Subcutaneous adipose tissue (tissue), 4 donors: ENCODE data around the gene PIM2. TPM values are rescaled to one million over a fixed set of nuclear protein-coding genes. Genes with fewer than 3 reads are reported as not detected.

Source experiments
- CTCF ChIP-seq: fragments of 450-650 bp; IDR thresholded peaks from one replicate; pipeline ENCODE4 v1.5.1; 2016; ENCODE audit warnings: low read depth, mild to moderate bottlenecking, control low read depth, antibody characterized with exemption, moderate library complexity
- small RNA-seq: library from RNA; depleted of rRNA; stranded (forward); fragments of <200 nt; gene quantifications from one replicate; pipeline ENCODE3, GENCODE V24; 2016
- total RNA-seq, 4 donors: library from RNA; depleted of rRNA; stranded (reverse); fragments of >200 nt; gene quantifications; one replicate each; pipeline ENCODE4 v1.1.0, GENCODE V29; 2016

PIM2 gene
- total RNA-seq, 4 donors from 2014 or later, result 3.4 to 11.7 (median 5.5) TPM

DNA sequence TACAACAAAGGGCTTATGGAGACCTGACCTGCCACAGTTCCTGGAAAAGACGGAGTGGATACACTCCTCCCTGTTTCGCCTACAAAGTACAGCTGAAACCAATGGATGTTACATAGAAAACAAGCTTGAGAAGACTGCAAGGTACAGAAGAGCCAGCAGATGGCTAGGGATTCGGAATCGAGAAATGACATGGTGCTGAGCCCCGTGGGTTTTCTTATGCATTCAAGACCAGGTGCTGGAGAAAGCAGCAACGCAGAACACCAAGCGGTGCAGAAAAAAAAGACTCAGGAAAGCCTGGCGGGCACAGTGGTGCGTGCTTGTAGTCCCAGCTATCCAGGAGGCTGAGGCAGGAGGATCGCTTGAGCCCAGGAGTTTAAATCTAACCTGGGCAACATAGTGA, 35.1 kb downstream of the PIM2 start:
- no peak for TF ChIP-seq CTCF

- TF ChIP-seq CTCF, result no peak
Measured at GRCh38 chrX:48864210-48864609, 54.6 kb downstream of the PIM2 start.

Small RNA genes within 50 kb of the gene (small RNA-seq; reads per million reads assigned to genes)
- gene RNU6-722P, result not detected

Other genes with a start within 250 kb of the PIM2 start
- 10 to 100 TPM in 3 of 4 donors, 1 to 10 TPM in 1; 7.9 to 27.9 (median 13.8) TPM for gene WAS, start 235.2 kb downstream of the PIM2 start, total RNA-seq
- gene SUV39H1, start 222.3 kb downstream of the PIM2 start, total RNA-seq, result 10 to 100 TPM in 1 of 4 donors, 1 to 10 TPM in 3; 2.7 to 15.4 (median 6.0) TPM
- not detected for gene GLOD5, start 157.3 kb downstream of the PIM2 start, total RNA-seq
- gene GATA1, start 132.4 kb downstream of the PIM2 start, total RNA-seq, result under 1 TPM in 2 of 4 donors, not detected in 2; 0.34 to 0.44 TPM
- gene HDAC6, start 117.0 kb downstream of the PIM2 start, total RNA-seq, result 10 to 100 TPM; 24.9 to 74.6 (median 59.8) TPM
- gene ERAS, start 92.5 kb downstream of the PIM2 start, total RNA-seq, result not detected
- gene PCSK1N, start 83.4 kb downstream of the PIM2 start, total RNA-seq, result under 1 TPM in 1 of 4 donors, not detected in 3; 0.44 TPM
- gene TIMM17B, start 21.3 kb downstream of the PIM2 start, total RNA-seq, result 10 to 100 TPM; 14.3 to 27.3 (median 22.9) TPM
- 10 to 100 TPM; 41.9 to 53.9 (median 44.3) TPM for gene PQBP1, start 21.1 kb downstream of the PIM2 start, total RNA-seq
- gene SLC35A2, start 7.4 kb downstream of the PIM2 start, total RNA-seq, result 10 to 100 TPM in 2 of 4 donors, 1 to 10 TPM in 2; 6.6 to 13.9 (median 10.0) TPM
- gene OTUD5, start 38.6 kb upstream of the PIM2 start, total RNA-seq, result 10 to 100 TPM; 24.0 to 47.5 (median 29.9) TPM
- gene KCND1, start 52.8 kb upstream of the PIM2 start, total RNA-seq, result 1 to 10 TPM in 2 of 4 donors, under 1 TPM in 2; 0.49 to 1.7 (median 1.1) TPM
- 10 to 100 TPM; 20.7 to 46.3 (median 33.4) TPM for gene GRIPAP1, start 83.2 kb upstream of the PIM2 start, total RNA-seq
- gene TFE3, start 124.3 kb upstream of the PIM2 start, total RNA-seq, result 100 to 1,000 TPM in 1 of 4 donors, 10 to 100 TPM in 3; 50.9 to 148 (median 72.8) TPM
- 1 to 10 TPM in 2 of 4 donors, under 1 TPM in 2; 0.44 to 3.1 (median 1.2) TPM for gene CCDC120, start 140.0 kb upstream of the PIM2 start, total RNA-seq
- 10 to 100 TPM in 2 of 4 donors, 1 to 10 TPM in 2; 5.1 to 10.6 (median 9.0) TPM for gene PRAF2, start 155.0 kb upstream of the PIM2 start, total RNA-seq
- 100 to 1,000 TPM in 2 of 4 donors, 10 to 100 TPM in 2; 84.5 to 138 (median 115) TPM for gene WDR45, start 160.9 kb upstream of the PIM2 start, total RNA-seq
- gene GPKOW, start 204.7 kb upstream of the PIM2 start, total RNA-seq, result 10 to 100 TPM; 11.9 to 32.0 (median 19.8) TPM
- 1 to 10 TPM in 1 of 4 donors, under 1 TPM in 3; 0.17 to 3.0 (median 0.35) TPM for gene MAGIX, start 243.7 kb upstream of the PIM2 start, total RNA-seq